HG02884 (cell line): ENCODE measurements around the gene FOXF2.

ENCODE experiments used
- ATAC-seq: cut with Tn5 transposase; IDR thresholded peaks from one replicate; pipeline ENCODE4 v1.9.1; 2021; ENCODE audit warnings: mild to moderate bottlenecking, moderate library complexity; ENCODE audit not compliant: unreplicated experiment

The FOXF2 gene

DNA sequence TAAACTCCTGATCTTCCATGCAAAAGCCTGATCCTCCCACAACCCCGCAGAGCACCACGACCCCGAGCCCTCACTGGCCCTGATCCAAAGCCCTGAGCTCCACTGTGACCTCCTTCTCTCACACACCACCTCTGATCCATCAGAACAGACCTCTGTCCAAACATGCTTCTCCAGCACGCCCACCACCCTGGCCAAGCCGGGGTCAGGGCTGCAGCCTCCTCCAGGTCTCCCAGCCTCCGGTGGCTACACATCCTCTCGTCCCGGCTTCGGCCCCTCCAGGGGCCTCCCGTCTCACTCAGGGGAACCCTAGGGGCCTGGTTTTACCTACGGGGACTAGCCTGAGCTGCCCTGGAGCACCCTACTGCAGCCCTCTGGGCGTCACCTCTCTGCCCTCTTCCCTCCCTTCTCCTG lies 49.1 kb downstream of the FOXF2 start:
- no peak for ATAC-seq

GRCh38 chr6:1439349-1439748 lies 50.0 kb downstream of the FOXF2 start:
- ATAC-seq, result no peak

DNA sequence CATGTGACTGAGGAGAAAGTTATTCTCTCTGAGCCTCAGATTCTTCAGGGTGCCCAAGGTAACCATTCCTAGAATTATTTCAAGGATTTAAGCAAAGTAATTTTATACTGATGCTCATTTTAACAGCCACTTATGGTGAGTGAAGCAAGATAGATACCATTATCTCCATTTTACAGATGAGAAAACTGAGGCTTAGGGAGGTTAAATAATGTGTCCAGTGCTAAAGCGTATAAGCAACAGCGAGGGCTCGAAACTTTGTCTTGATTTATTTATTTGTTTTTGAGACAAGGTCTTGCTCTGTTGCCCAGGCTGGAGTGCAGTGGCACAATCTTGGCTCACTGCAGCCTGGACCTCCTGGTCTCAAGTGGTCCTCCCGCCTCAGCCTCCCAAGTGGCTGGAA lies 53.6 kb downstream of the FOXF2 start:
- no peak for ATAC-seq
